Ectodermal cell (in vitro differentiated cells): ENCODE data around the gene GATAD2A.

ENCODE experiments used
- H3K27ac ChIP-seq: 2 replicates; pipeline ENCODE4 v1.7.0; 2013; ENCODE audit warnings: mild to moderate bottlenecking, low read depth, low read length; ENCODE audit not compliant: insufficient read depth, poor library complexity, severe bottlenecking
- H3K27me3 ChIP-seq: 2 replicates; pipeline ENCODE4 v1.7.0; 2013; ENCODE audit warnings: mild to moderate bottlenecking, low read length; ENCODE audit not compliant: insufficient read depth, control insufficient read depth, poor library complexity, severe bottlenecking
- H3K36me3 ChIP-seq: one replicate; pipeline ENCODE4 v1.7.0; 2013; ENCODE audit warnings: low read length; ENCODE audit not compliant: control insufficient read depth, insufficient read depth
- H3K4me1 ChIP-seq: one replicate; pipeline ENCODE4 v1.7.0; 2013; ENCODE audit warnings: low read length; ENCODE audit not compliant: control insufficient read depth, insufficient read depth
- H3K4me3 ChIP-seq: 2 replicates; pipeline ENCODE4 v1.7.0; 2013; ENCODE audit warnings: low read depth, low read length, control low read depth; ENCODE audit not compliant: insufficient read depth
- H3K9me3 ChIP-seq: 2 replicates; pipeline ENCODE4 v1.7.0; 2013; ENCODE audit warnings: mild to moderate bottlenecking, low read length, moderate library complexity; ENCODE audit not compliant: control insufficient read depth
- WGBS, 2 experiments: methylation state at CpG; one replicate each; pipeline ENCODE4 v1.1.7; 2013; ENCODE audit warnings: missing lambda C conversion rate in 2 of 2; 5-methylcytosine and 5-hydroxymethylcytosine counted together

Gene GATAD2A

GRCh38 chr19:19514215-19514657, 108.8 kb downstream of the GATAD2A start:
- Histone ChIP-seq H3K9me3 (no peaks in the 10 kb centered on the region), H3K27ac (no peak overlapping the region), H3K4me3 (no peak overlapping the region), H3K36me3 (no peaks in the 10 kb centered on the region), H3K27me3 (no peaks in the 10 kb centered on the region), H3K4me1 (peaks cover 3% of the 10 kb centered on the region)
- 96 to 97% methylated on average over 46 of the region's 46 CpGs for WGBS, 2 experiments

GRCh38 chr19:19514881-19515641, 109.6 kb downstream of the GATAD2A start, which contains the start of gene TSSK6:
TSSK6 (minus strand) TSS chr19:19515548; CDS start chr19:19515427, 121 bp downstream.
- no peaks in the 10 kb centered on the region for H3K27me3 ChIP-seq
- H3K27ac ChIP-seq, result no peak within 1 kb of the TSS
- H3K9me3 ChIP-seq, result no peaks in the 10 kb centered on the region
- H3K36me3 ChIP-seq, result no peaks in the 10 kb centered on the region
- H3K4me1 ChIP-seq, result peaks cover 3% of the 10 kb centered on the region
- H3K4me3 ChIP-seq, result peak within 1 kb of the TSS; percentile 91
- WGBS, 2 experiments, result 96% methylated on average over 74 of the region's 74 CpGs

GRCh38 chr19:19515642-19516519, 110.4 kb downstream of the GATAD2A start, which contains the start of gene NDUFA13:
NDUFA13 (plus strand) TSS chr19:19516225; CDS start chr19:19516239, 14 bp downstream.
- 10 to 11% methylated on average over 61 of the region's 61 CpGs for WGBS, 2 experiments
- Histone ChIP-seq H3K27ac (no peak within 1 kb of the TSS), H3K36me3 (no peaks in the 10 kb centered on the region), H3K9me3 (no peaks in the 10 kb centered on the region), H3K4me1 (peaks cover 3% of the 10 kb centered on the region), H3K27me3 (no peaks in the 10 kb centered on the region), H3K4me3 (peak within 1 kb of the TSS; percentile 91)

GRCh38 chr19:19517235-19517619, 111.8 kb downstream of the GATAD2A start:
- H3K4me3 ChIP-seq, result peak overlapping the region; percentile 14
- H3K36me3 ChIP-seq, result no peaks in the 10 kb centered on the region
- H3K27ac ChIP-seq, result no peak overlapping the region
- H3K4me1 ChIP-seq, result peaks cover 3% of the 10 kb centered on the region
- H3K9me3 ChIP-seq, result no peaks in the 10 kb centered on the region
- H3K27me3 ChIP-seq, result no peaks in the 10 kb centered on the region
- WGBS, 2 experiments, result 93 to 94% methylated on average over 10 of the region's 10 CpGs

GRCh38 chr19:19520989-19521388, 115.5 kb downstream of the GATAD2A start:
- H3K27ac ChIP-seq, result no peak overlapping the region
- peaks cover 17% of the 10 kb centered on the region for H3K4me1 ChIP-seq
- H3K36me3 ChIP-seq, result no peaks in the 10 kb centered on the region
- H3K9me3 ChIP-seq, result no peaks in the 10 kb centered on the region
- 89 to 96% methylated on average over 5 to 6 of the region's 6 CpGs for WGBS, 2 experiments
- H3K27me3 ChIP-seq, result no peaks in the 10 kb centered on the region
- no peak overlapping the region for H3K4me3 ChIP-seq

- Histone ChIP-seq H3K27ac (no peak overlapping the region), H3K4me3 (no peak overlapping the region), H3K9me3 (no peaks in the 10 kb centered on the region), H3K4me1 (peaks cover 19% of the 10 kb centered on the region), H3K36me3 (peaks cover 7% of the 10 kb centered on the region), H3K27me3 (no peaks in the 10 kb centered on the region)
- WGBS, 2 experiments, result 94 to 98% methylated on average over 3 of the region's 3 CpGs
These were observed 117.7 kb downstream of the GATAD2A start for GRCh38 chr19:19523177-19523576.

GRCh38 chr19:19524053-19524452, 118.6 kb downstream of the GATAD2A start:
- Histone ChIP-seq H3K27ac (no peak overlapping the region), H3K4me3 (no peak overlapping the region), H3K27me3 (no peaks in the 10 kb centered on the region), H3K4me1 (peaks cover 19% of the 10 kb centered on the region), H3K9me3 (no peaks in the 10 kb centered on the region), H3K36me3 (peaks cover 15% of the 10 kb centered on the region)
- 91 to 97% methylated on average over 7 of the region's 7 CpGs for WGBS, 2 experiments

- no peak overlapping the region for H3K4me3 ChIP-seq
- H3K27ac ChIP-seq, result no peak overlapping the region
- H3K27me3 ChIP-seq, result no peaks in the 10 kb centered on the region
- WGBS, 2 experiments, result 89 to 91% methylated on average over 23 of the region's 23 CpGs
- H3K4me1 ChIP-seq, result peaks cover 21% of the 10 kb centered on the region
- no peaks in the 10 kb centered on the region for H3K9me3 ChIP-seq
- peaks cover 15% of the 10 kb centered on the region for H3K36me3 ChIP-seq
These were observed 120.3 kb downstream of the GATAD2A start for GRCh38 chr19:19525611-19526380.

GRCh38 chr19:19526581-19527370, 121.3 kb downstream of the GATAD2A start:
- Histone ChIP-seq H3K27me3 (no peaks in the 10 kb centered on the region), H3K27ac (no peak overlapping the region), H3K4me1 (peaks cover 21% of the 10 kb centered on the region), H3K4me3 (no peak overlapping the region), H3K9me3 (no peaks in the 10 kb centered on the region), H3K36me3 (peaks cover 15% of the 10 kb centered on the region)
- WGBS, 2 experiments, result 92 to 93% methylated on average over 27 to 28 of the region's 28 CpGs
